ENCODE measurements around the gene C3AR1. TPM values are rescaled to one million over a fixed set of nuclear protein-coding genes. Genes with fewer than 3 reads are reported as not detected.

Gene C3AR1
- total and polyA plus RNA-seq, 4 donors = 1.5 to 8.8 (median 5.0) TPM

- 82% methylated on average over 5 of the region's 5 CpGs for WGBS
- H3K27ac ChIP-seq (ENCODE audit: low read depth in 1 of 2, low read length in 2 of 2) = no peak overlapping the region
- no peaks in the 10 kb centered on the region for H3K27me3 ChIP-seq (ENCODE audit: control insufficient read depth in 4 of 4, insufficient read depth in 4 of 4, low read length in 3 of 4)
- no peak overlapping the region for H3K9ac ChIP-seq (ENCODE audit: low read depth in 1 of 2, low read length in 2 of 2)
- no peaks in the 10 kb centered on the region for H3K9me3 ChIP-seq (ENCODE audit: control insufficient read depth in 4 of 4, low read length in 3 of 4)
- H3K4me1 ChIP-seq (ENCODE audit: control insufficient read depth in 4 of 4, insufficient read depth in 4 of 4, low read length in 3 of 4) = peaks cover 8 to 62% (median 44%) of the 10 kb centered on the region in 4 donors
- no peak for DNase-seq (ENCODE audit: low spot score)
- no peak for TF ChIP-seq RAD21 (IDR thresholded peaks at IDR 0.05)
- TF ChIP-seq TAF1 (conservative IDR thresholded peaks at IDR 0.05) = no peak
- no peak for TF ChIP-seq GABPA (IDR thresholded peaks at IDR 0.05 in 1 of 2, conservative IDR thresholded peaks at IDR 0.05 in 1 of 2)
- TF ChIP-seq SP1 (IDR thresholded peaks at IDR 0.05) = no peak
- TF ChIP-seq NR2F2 (IDR thresholded peaks at IDR 0.05) = no peak
- TF ChIP-seq ZBTB33 (IDR thresholded peaks at IDR 0.05) = no peak
- no peak for TF ChIP-seq MAX (IDR thresholded peaks at IDR 0.05)
- TF ChIP-seq HNF4A (conservative IDR thresholded peaks at IDR 0.05) = no peak
- TF ChIP-seq FOXA1 (IDR thresholded peaks at IDR 0.05) = no peak
- TF ChIP-seq HNF4G (IDR thresholded peaks at IDR 0.05) = no peak
- no peak for TF ChIP-seq YY1 (IDR thresholded peaks at IDR 0.05)
- no peak for TF ChIP-seq REST (IDR thresholded peaks at IDR 0.05)
- no peak for TF ChIP-seq EGR1 (IDR thresholded peaks at IDR 0.05; ENCODE audit: low read depth in 2 of 2)
- no peak for TF ChIP-seq RXRA (IDR thresholded peaks at IDR 0.05)
- TF ChIP-seq JUND (IDR thresholded peaks at IDR 0.05) = no peak
- no peak for TF ChIP-seq FOXA2 (IDR thresholded peaks at IDR 0.05)
- no peak for TF ChIP-seq ATF3 (IDR thresholded peaks at IDR 0.05)
- no peak for TF ChIP-seq CTCF (IDR thresholded peaks at IDR 0.05; ENCODE audit: low read depth, low read length, missing input control)
- H3K4me3 ChIP-seq (ENCODE audit: low read depth in 1 of 3, low read length in 3 of 3) = no peak overlapping the region
- peaks cover 0 to 10% (median 4%) of the 10 kb centered on the region in 4 donors for H3K36me3 ChIP-seq (ENCODE audit: control insufficient read depth in 4 of 4, insufficient read depth in 3 of 4, low read depth in 1 of 4, low read length in 3 of 4)
Measured at GRCh38 chr12:8035440-8036010, 30.6 kb downstream of the C3AR1 start.

Measured in liver (tissue), 9 donors.